Common myeloid progenitor, CD34-positive (primary cell): Measurements from ENCODE around the gene ZNF324B.

Source experiments
- CTCF ChIA-PET: fragments of 350-600 bp; sonication (Branson Sonifier 250); formaldehyde crosslinking; loops from one replicate; lab custom pipeline; 2021; ENCODE audit warnings: antibody characterized with exemption; lab: Charles Lee
- POLR2A ChIA-PET: fragments of 350-600 bp; sonication (Branson Sonifier 250); formaldehyde crosslinking; loops from one replicate; lab custom pipeline; 2021; ENCODE audit warnings: antibody characterized with exemption; lab: Charles Lee
- DNase-seq, 3 donors: peaks; one replicate each; pipeline versions ENCODE4 v3.0.0 to v3.0.0-alpha.2; 2013
- H3K27ac ChIP-seq, 2 experiments: 1 replicate in 1 of 2; 2 replicates in 1 of 2; pipeline ENCODE4 v1.7.0; 2013; ENCODE audit warnings: inconsistent platforms in 2 of 2, low read length in 2 of 2, mild to moderate bottlenecking in 2 of 2, low read depth in 1 of 2, moderate library complexity in 1 of 2; ENCODE audit not compliant: severe bottlenecking in 2 of 2, insufficient read depth in 1 of 2, poor library complexity in 1 of 2
- H3K27me3 ChIP-seq, 5 experiments: replicated peaks in 2 of 5; 1 replicate in 3 of 5; 2 replicates in 2 of 5; pipeline versions ENCODE4 v1.6.1 to v1.7.0; 2013; ENCODE audit warnings: low read length in 4 of 5, mild to moderate bottlenecking in 2 of 5, moderate library complexity in 2 of 5, inconsistent platforms in 1 of 5; ENCODE audit not compliant: insufficient read depth in 5 of 5, control insufficient read depth in 4 of 5
- H3K36me3 ChIP-seq, 4 experiments: 1 replicate in 2 of 4; 2 replicates in 2 of 4; pipeline versions ENCODE4 v1.6.1 to v1.7.0; 2013; ENCODE audit warnings: low read length in 3 of 4, control low read depth in 1 of 4, mild to moderate bottlenecking in 1 of 4; ENCODE audit not compliant: control insufficient read depth in 4 of 4, insufficient read depth in 4 of 4
- H3K4me1 ChIP-seq, 4 experiments: 1 replicate in 3 of 4; 2 replicates in 1 of 4; pipeline versions ENCODE4 v1.6.1 to v1.7.1; 2013; ENCODE audit warnings: low read length in 3 of 4, mild to moderate bottlenecking in 3 of 4, control low read depth in 1 of 4, inconsistent platforms in 1 of 4, moderate library complexity in 1 of 4; ENCODE audit not compliant: control insufficient read depth in 4 of 4, insufficient read depth in 4 of 4; ENCODE audit errors: control extremely low read depth in 1 of 4
- H3K4me3 ChIP-seq, 7 experiments: 1 replicate in 4 of 7; 2 replicates in 3 of 7; pipeline versions ENCODE4 v1.5.1 to v1.7.0; 2013; ENCODE audit warnings: mild to moderate bottlenecking in 7 of 7, low read length in 6 of 7, moderate library complexity in 6 of 7, inconsistent platforms in 2 of 7, low read depth in 2 of 7, control low read depth in 1 of 7; ENCODE audit not compliant: insufficient read depth in 4 of 7, control insufficient read depth in 1 of 7; ENCODE audit errors: extremely low read depth in 1 of 7
- H3K9me3 ChIP-seq, 5 experiments: 1 replicate in 4 of 5; 2 replicates in 1 of 5; pipeline versions ENCODE4 v1.6.1 to v1.7.1; 2013; ENCODE audit warnings: low read length in 4 of 5, mild to moderate bottlenecking in 2 of 5, inconsistent platforms in 1 of 5, low read depth in 1 of 5, moderate library complexity in 1 of 5; ENCODE audit not compliant: control insufficient read depth in 4 of 5, insufficient read depth in 2 of 5; ENCODE audit errors: control extremely low read depth in 1 of 5
- WGBS: methylation state at CpG from one replicate; pipeline ENCODE4 v1.1.5; 2013; ENCODE audit not compliant: insufficient coverage; 5-methylcytosine and 5-hydroxymethylcytosine counted together

Gene ZNF324B

DNA sequence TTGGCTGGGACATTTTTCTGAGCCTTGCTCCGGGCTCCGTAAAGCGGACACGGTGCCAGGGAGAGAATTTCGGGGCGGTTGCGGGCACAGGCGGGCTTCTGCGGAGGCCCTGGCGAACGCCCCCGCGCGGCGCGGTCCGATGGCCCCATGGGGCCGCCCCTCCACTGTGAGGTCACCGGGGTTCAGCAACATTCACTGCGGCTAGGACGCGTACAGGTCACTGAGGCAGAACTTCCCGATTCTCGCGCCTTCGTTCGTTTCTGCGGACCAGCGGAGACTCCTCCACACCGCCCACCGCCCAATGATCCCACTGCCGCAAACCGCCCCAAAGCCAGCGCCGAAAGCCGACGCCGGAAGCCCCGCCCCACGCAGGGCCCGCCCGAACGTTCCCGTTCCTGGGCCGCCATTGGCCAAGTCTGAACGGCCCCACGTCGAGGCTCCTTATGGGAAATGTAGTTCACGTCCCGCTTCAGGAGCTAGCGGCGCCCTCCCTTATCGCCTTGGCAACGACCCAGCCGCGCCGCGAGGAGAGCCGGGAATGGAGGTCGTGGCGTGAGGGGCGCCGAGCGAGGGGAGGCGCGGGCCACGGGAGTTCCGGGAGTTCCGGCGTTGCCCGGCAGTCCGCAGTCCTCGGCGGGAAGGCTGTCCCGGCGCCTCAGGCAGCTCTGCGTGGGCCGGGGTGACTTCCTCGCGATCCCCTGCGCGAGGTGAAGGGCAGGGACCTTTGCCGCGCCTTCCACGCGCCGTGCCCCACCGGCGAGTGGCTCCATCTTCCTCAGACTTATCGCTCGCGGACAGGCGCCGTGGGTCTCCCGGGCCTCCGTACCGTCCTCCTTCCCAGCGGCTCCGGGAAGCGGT is 43.0 kb upstream of the ZNF324B start, which contains the start of gene ZNF584:
Gene ZNF584 (plus strand): TSS at position 498 of the 858 bp plus-strand sequence. CDS start 499 bp downstream, outside the sequence.
- WGBS = 0% methylated on average over 83 of the region's 100 CpGs
- ChIA-PET CTCF (interaction anchor here (0.6 to 1.2 kb wide), 4 partner anchors 9 to 82 kb away, joined by 3 to 4 read pairs (median 4); partner anchors contain the start of genes ZNF497 and ZSCAN22), POLR2A (interaction anchor here (0.9 kb wide), 1 partner anchor 46 kb away, joined by 3 read pairs; the partner anchor contains the start of gene ZNF497)
- Histone ChIP-seq H3K9me3 (no peaks in the 10 kb centered on the region), H3K36me3 (peaks cover 0 to 2% (median 0%) of the 10 kb centered on the region in 4 experiments), H3K4me3 (peak within 1 kb of the TSS; percentile 75 to 98 (median 89)), H3K4me1 (peaks cover 2 to 31% (median 26%) of the 10 kb centered on the region in 4 experiments), H3K27me3 (no peaks in the 10 kb centered on the region), H3K27ac (peak within 1 kb of the TSS; percentile 59 to 92)
- DNase-seq = peak; percentile 95 to 97 (median 97)

DNA sequence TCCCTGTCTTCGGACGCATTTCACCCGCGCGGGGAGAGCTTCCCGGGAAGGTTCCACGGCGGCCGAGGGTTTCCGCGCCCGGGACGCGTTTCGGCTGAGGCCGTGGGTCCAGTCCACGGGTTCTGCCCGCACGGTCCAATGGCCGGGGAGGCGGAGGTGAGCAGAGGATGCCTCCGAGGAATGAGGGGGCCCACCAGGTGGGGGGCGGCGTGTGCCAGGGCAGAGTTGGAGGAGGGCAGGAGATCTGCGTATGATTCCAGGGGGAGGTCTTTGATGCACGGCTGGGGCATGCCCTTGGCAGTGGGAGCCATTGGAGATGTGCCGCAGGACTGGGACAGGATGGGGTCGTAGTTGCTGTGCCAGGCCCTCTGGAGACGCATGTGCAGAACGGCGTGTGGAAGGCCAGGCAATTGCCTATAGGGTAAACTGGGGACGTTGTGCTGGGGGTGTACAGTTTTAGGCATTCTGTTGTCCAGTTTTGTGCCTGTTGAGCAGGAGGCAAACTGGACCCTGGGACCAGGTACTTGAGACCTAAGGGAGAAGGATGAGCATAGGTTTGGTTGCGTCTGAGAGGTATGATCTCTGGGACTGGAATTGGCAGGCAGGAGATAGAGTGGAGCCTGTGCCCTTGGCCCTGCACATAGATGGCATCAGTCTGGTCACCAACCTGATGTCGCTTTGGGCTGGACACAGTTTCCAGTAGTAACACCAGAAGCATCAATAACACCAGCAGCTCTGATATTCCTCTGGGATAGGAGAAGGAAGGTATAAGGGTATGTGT is 42.2 kb upstream of the ZNF324B start:
- peak overlapping the region; percentile 75 to 98 (median 89) for H3K4me3 ChIP-seq
- WGBS = 3% methylated on average over 29 of the region's 34 CpGs
- H3K27ac ChIP-seq = peak overlapping the region; percentile 15 to 92
- ChIA-PET CTCF (interaction anchor here (0.6 kb wide), 3 partner anchors 9 to 83 kb away, joined by 3 to 4 read pairs (median 3); partner anchors contain the start of genes ZNF497 and ZSCAN22), POLR2A (interaction anchor here (0.9 kb wide), 1 partner anchor 47 kb away, joined by 3 read pairs; the partner anchor contains the start of gene ZNF497)
- no peaks in the 10 kb centered on the region for H3K9me3 ChIP-seq
- peaks cover 0 to 2% (median 0%) of the 10 kb centered on the region in 4 experiments for H3K36me3 ChIP-seq
- no peaks in the 10 kb centered on the region for H3K27me3 ChIP-seq
- peaks cover 2 to 28% (median 25%) of the 10 kb centered on the region in 4 experiments for H3K4me1 ChIP-seq
- peak in 2 of 3 donors; percentile 53 to 56 for DNase-seq

- Histone ChIP-seq H3K4me1 (no peaks in the 10 kb centered on the region), H3K9me3 (peaks cover 0 to 30% (median 16%) of the 10 kb centered on the region in 5 experiments), H3K27ac (no peak overlapping the region), H3K4me3 (peak overlapping the region in 1 of 7 experiments; percentile 30), H3K27me3 (no peaks in the 10 kb centered on the region), H3K36me3 (peaks cover 30 to 56% (median 51%) of the 10 kb centered on the region in 4 experiments)
- WGBS = 100% methylated on average over 3 of the region's 5 CpGs
- no peak for DNase-seq
- CTCF ChIA-PET = interaction anchor here (0.9 kb wide), 1 partner anchor 9 kb away, joined by 4 read pairs; the partner anchor contains the start of gene ZNF584
- POLR2A ChIA-PET = no interaction called here
Measured at GRCh38 chr19:58416604-58417003, 34.8 kb upstream of the ZNF324B start.

DNA sequence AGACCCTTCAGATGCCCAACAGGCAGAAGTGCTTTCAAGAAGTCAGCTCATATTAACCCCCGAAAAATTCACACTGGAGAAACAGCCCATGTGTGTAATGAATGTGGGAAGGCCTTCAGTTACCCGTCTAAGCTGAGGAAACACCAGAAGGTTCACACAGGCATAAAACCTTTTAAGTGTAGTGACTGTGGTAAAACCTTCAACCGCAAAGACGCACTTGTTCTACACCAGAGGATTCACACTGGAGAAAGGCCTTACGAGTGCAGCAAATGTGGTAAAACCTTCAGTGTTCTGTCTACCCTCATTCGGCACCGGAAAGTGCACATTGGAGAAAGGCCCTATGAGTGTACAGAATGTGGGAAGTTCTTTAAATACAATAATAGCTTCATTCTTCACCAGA is 34.4 kb upstream of the ZNF324B start:
- no peak for DNase-seq
- POLR2A ChIA-PET = no interaction called here
- no peaks in the 10 kb centered on the region for H3K27me3 ChIP-seq
- H3K4me1 ChIP-seq = no peaks in the 10 kb centered on the region
- 95% methylated on average over 4 of the region's 7 CpGs for WGBS
- H3K9me3 ChIP-seq = peaks cover 0 to 30% (median 16%) of the 10 kb centered on the region in 5 experiments
- H3K36me3 ChIP-seq = peaks cover 30 to 57% (median 52%) of the 10 kb centered on the region in 4 experiments
- CTCF ChIA-PET = interaction anchor here (0.9 to 1.1 kb wide), 2 partner anchors 9 to 15 kb away, joined by 3 to 4 read pairs; partner anchors contain the start of gene ZNF584
- no peak overlapping the region for H3K27ac ChIP-seq
- H3K4me3 ChIP-seq = peak overlapping the region in 1 of 7 experiments; percentile 30

DNA sequence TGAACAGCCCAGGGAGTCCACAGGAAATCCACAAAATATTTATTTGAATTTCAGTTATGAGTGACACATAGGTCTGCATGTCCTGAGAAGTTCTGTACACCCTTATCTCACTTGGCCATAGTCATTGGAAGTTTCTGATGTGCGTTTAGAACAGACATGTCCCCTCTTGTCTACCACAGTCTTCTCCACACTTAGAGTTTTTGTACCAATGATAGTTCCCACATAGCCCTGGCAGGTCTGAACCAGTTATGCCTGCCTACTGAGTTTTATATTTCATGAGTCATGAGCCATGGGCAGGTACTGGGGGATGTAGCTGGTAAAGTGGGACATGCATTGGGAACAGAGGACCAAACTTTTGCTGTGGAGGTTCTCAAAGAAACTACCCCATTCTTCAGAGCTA is 22.8 kb upstream of the ZNF324B start:
- ChIA-PET POLR2A (no interaction called here), CTCF (no interaction called here)
- Histone ChIP-seq H3K9me3 (peaks cover 17 to 65% (median 54%) of the 10 kb centered on the region in 5 experiments), H3K4me3 (no peak overlapping the region), H3K4me1 (no peaks in the 10 kb centered on the region), H3K36me3 (peaks cover 5 to 42% (median 21%) of the 10 kb centered on the region in 4 experiments), H3K27me3 (no peaks in the 10 kb centered on the region), H3K27ac (no peak overlapping the region)
- DNase-seq = no peak
- no CpG with 5 or more reads among the region's 1 CpG for WGBS

GRCh38 chr19:58429745-58430144 is 21.7 kb upstream of the ZNF324B start:
- H3K4me1 ChIP-seq = no peaks in the 10 kb centered on the region
- H3K4me3 ChIP-seq = no peak overlapping the region
- H3K36me3 ChIP-seq = peaks cover 15 to 51% (median 33%) of the 10 kb centered on the region in 4 experiments
- ChIA-PET POLR2A (interaction anchor here (0.8 kb wide), 1 partner anchor 11 kb away, joined by 4 read pairs; no protein-coding TSS in a partner anchor), CTCF (no interaction called here)
- H3K9me3 ChIP-seq = peaks cover 18 to 76% (median 65%) of the 10 kb centered on the region in 5 experiments
- DNase-seq = no peak
- H3K27me3 ChIP-seq = no peaks in the 10 kb centered on the region
- H3K27ac ChIP-seq = no peak overlapping the region
